ENCODE measurements around the gene SELENON. TPM values are rescaled to one million over a fixed set of nuclear protein-coding genes. Genes with fewer than 3 reads are reported as not detected.

The SELENON gene
- total RNA-seq, 1 donor from 2014 or later, result 45.7 TPM

- DNase-seq (ENCODE audit: missing footprints) (no peak), ATAC-seq (no peak)
- intact Hi-C loops (cut with DNase I), result no loop called here
These were observed 31.0 kb upstream of the SELENON start for GRCh38 chr1:25768999-25769398.

GRCh38 chr1:25769625-25770383, 30.2 kb upstream of the SELENON start:
- intact Hi-C loops (cut with DNase I), result no loop called here
- peak; percentile 20 for ATAC-seq

GRCh38 chr1:25770541-25771220, 29.3 kb upstream of the SELENON start:
- DNase-seq (ENCODE audit: missing footprints) (no peak), ATAC-seq (no peak)
- intact Hi-C loops (cut with DNase I), result no loop called here

More at GRCh38 chr1:25769625-25770383, 30.2 kb upstream of the SELENON start:
- no peak for DNase-seq (ENCODE audit: missing footprints)

- intact Hi-C loops (cut with DNase I), result no loop called here
- DNase-seq (ENCODE audit: missing footprints) (peak; percentile 85), ATAC-seq (peak; percentile 58)
These were observed 28.5 kb upstream of the SELENON start for GRCh38 chr1:25771221-25772114.

GRCh38 chr1:25772164-25772563, 27.8 kb upstream of the SELENON start:
- ATAC-seq (no peak), DNase-seq (ENCODE audit: missing footprints) (no peak)
- intact Hi-C loops (cut with DNase I), result no loop called here

GRCh38 chr1:25772692-25773245, 27.2 kb upstream of the SELENON start:
- intact Hi-C loops (cut with DNase I), result no loop called here
- no peak for DNase-seq (ENCODE audit: missing footprints)
- no peak for ATAC-seq

GRCh38 chr1:25773441-25774125, 26.4 kb upstream of the SELENON start:
- no peak for DNase-seq (ENCODE audit: missing footprints)
- no peak for ATAC-seq
- intact Hi-C loops (cut with DNase I), result no loop called here

GRCh38 chr1:25774206-25774803, 25.7 kb upstream of the SELENON start:
- intact Hi-C loops (cut with DNase I), result no loop called here
- DNase-seq (ENCODE audit: missing footprints) (no peak), ATAC-seq (no peak)

GRCh38 chr1:25774921-25775771, 24.8 kb upstream of the SELENON start:
- DNase-seq (ENCODE audit: missing footprints) (no peak), ATAC-seq (no peak)
- intact Hi-C loops (cut with DNase I), result no loop called here

- no peak for DNase-seq (ENCODE audit: missing footprints)
- ATAC-seq, result no peak
- intact Hi-C loops (cut with DNase I), result no loop called here
These were observed 20.6 kb upstream of the SELENON start for GRCh38 chr1:25779388-25779787.

- DNase-seq (ENCODE audit: missing footprints), result no peak
- no peak for ATAC-seq
- intact Hi-C loops (cut with DNase I), result no loop called here
These were observed 20.1 kb upstream of the SELENON start for GRCh38 chr1:25779894-25780293.

GRCh38 chr1:25780318-25781129, 19.5 kb upstream of the SELENON start:
- intact Hi-C loops (cut with DNase I), result no loop called here
- ATAC-seq (no peak), DNase-seq (ENCODE audit: missing footprints) (no peak)

GRCh38 chr1:25781130-25781433, 18.9 kb upstream of the SELENON start:
- ATAC-seq (no peak), DNase-seq (ENCODE audit: missing footprints) (no peak)
- intact Hi-C loops (cut with DNase I), result no loop called here

- intact Hi-C loops (cut with DNase I), result no loop called here
- DNase-seq (ENCODE audit: missing footprints) (no peak), ATAC-seq (no peak)
These were observed 17.3 kb upstream of the SELENON start for GRCh38 chr1:25782608-25783201.

- DNase-seq (ENCODE audit: missing footprints), result no peak
- peak; percentile 81 for ATAC-seq
- intact Hi-C loops (cut with DNase I), result no loop called here
These were observed 15.4 kb upstream of the SELENON start for GRCh38 chr1:25784575-25785051.

- intact Hi-C loops (cut with DNase I), result no loop called here
- ATAC-seq, result no peak
These were observed 14.5 kb upstream of the SELENON start for GRCh38 chr1:25785333-25786067.

More at GRCh38 chr1:25785333-25786067, 14.5 kb upstream of the SELENON start:
- DNase-seq (ENCODE audit: missing footprints), result no peak

Measured in Right ventricle myocardium inferior (tissue), 1 donor.